Stimulated activated CD4-positive, alpha-beta T cell treated with anti-CD3 and anti-CD28 coated beads, Interleukin-4, amount 100 ng/mL, for 24 hours (primary cell): Measurements from ENCODE around the gene HTRA3.

ENCODE experiments used
- DNase-seq: peaks from one replicate; pipeline ENCODE4 v3.0.0-alpha.2; 2020

Gene HTRA3

DNA sequence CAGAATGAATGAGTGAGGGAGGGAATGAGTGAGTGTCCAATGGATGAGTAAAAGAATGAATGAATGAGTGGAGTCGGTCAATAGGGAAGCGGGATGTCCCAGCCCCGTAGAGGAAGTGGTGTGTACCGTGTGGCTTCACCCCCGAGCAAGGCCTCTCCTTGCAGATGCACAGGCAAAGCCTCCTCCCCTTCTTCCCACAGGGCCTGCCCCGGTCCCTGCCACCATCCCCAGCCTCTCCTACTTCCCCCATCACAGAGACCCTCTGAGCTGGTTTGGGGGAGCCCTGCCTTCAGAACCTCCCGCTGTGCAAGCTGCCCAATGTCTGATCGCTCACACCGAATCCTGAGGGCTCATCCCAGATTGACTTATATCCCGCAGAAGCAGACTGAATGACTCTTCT lies 13.6 kb downstream of the HTRA3 start:
- no peak for DNase-seq

DNA sequence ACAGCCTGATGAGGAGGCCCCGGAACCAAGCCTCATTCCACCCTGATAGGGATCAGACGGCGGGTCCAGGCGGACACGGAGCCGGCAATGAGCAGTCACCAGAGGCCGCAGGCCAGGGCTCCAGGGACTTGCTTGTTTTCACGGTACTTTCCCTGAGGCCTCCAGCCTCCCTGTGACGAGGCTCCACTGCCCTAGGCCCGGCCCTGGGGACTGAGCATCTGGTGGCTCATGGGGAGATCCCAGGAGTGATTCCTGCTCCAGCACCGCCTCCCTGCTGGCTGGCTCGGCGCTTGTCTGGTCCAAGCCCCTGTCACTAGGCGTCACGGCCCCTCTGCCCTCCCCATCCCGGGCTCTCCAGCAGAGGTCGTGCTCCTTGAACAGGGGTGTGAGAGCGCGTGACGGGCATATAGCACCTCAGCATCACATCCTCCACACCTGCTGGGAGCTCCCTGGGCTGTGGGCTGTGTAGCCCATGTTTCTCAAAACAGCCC lies 14.1 kb downstream of the HTRA3 start:
- no peak for DNase-seq

DNA sequence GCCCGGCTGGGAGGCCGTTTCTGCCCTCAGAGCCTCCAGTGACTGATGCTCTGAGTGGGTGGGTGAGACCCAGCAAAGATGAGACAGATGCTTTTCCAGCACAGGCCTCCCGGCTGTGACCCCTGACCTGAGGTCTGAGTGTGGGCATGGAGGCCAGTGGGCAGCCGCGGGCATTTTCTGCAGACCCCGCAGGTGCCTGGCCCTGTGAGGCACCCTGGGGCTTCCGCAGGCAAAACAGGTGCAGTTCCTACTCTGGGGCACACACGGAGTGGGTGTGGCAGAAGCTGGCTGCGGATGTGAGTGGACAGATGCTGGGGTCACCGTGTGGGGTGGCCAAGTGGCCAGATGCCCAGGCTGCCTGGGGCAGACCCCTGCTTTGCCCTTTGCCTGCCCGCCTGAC lies 14.8 kb downstream of the HTRA3 start:
- no peak for DNase-seq

DNA sequence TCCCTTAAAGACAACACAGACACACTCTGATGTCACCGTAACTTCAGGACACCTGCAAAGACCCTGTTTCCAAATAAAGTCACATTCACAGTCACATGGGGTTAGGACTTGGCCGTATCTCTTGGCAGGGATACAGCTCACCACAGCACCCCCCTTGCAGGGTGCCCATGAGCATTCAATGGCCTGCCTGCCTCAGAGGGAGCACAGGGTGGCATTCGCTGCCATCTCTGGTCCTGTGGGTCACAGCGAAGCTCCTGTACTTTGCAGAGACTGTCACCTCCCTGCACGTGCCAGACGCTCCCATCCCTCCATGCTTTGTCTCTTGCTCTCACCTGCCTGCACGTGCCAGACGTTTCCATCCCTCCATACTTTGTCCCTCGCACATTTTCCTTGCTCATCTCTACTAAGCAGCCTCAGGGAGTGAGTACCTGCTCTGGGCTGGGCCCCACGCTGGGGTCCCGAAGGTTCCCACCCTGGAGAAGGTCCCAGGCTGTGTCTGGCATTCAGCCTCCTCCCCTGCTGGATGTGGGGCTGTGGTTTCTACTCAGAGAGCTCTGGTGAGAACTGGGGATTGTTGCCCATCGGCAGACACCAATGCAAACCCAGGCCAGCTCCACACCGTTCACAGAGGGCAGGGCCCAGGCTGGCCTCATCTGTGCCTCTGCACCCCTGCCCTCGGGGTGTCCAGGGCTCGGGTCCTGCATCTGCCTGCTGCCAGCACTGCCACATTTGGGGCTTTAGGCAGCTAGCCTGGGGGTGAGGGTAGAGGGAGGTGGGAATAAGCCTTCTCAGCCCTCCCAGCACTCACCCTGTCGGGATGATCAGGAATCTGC lies 15.8 kb downstream of the HTRA3 start:
- no peak for DNase-seq

DNA sequence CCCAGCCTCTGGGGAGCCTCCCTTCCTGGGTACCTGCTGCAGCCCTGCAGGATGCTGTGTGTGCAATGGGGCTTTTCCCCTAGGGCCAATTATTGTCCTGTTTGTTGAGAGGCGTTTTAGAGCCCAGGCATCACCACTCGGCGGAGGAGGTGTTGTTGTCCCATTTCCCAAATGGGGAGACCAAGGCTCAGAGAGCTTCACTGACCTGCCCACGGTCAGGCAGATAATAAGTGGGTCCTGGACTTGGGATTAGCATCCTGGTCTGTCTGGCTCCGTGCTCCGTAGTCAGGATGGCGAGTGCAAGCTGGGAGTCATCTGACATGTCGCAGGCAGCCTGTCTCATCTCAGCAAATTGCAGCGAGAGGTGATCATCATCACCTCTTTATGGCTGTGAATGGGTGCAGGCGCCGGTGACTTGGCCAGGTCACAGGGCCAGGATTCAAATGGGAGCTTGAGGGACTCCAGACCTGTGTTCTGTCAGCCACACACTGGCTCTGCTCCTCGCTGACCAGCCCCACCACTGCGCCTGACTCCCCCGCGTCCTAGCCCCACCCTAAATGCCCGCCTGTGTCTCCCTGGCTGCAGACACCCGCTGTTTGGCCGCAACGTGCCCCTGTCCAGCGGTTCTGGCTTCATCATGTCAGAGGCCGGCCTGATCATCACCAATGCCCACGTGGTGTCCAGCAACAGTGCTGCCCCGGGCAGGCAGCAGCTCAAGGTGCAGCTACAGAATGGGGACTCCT lies 16.6 kb downstream of the HTRA3 start:
- DNase-seq, result no peak

DNA sequence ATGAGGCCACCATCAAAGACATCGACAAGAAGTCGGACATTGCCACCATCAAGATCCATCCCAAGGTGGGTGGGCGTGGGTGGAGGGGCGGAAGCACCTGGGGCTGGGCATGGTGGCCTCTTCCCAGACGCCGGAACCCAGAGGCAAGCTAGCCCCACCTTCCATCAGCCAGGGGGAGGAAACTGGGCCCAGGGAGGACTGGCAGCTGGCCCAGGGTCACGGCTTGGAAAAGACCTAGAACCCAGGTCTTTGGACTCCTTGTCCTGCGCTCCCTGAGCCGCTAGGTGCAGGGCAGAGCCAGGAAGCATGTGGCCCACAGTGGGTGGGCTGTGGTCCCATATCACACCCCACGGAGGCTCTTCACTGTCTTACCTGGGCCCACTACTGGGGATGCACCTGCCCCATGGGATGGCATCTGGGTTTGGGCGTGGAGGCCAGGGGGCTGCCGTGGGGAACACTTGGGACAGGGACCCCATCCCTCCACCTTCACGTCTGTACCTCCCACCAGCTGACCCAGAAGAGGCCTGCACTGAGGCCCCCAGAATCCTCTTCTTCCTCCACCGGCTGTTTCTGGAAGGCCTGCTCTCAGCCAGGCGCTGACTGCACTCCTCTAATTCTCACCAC lies 17.3 kb downstream of the HTRA3 start:
- no peak for DNase-seq

DNA sequence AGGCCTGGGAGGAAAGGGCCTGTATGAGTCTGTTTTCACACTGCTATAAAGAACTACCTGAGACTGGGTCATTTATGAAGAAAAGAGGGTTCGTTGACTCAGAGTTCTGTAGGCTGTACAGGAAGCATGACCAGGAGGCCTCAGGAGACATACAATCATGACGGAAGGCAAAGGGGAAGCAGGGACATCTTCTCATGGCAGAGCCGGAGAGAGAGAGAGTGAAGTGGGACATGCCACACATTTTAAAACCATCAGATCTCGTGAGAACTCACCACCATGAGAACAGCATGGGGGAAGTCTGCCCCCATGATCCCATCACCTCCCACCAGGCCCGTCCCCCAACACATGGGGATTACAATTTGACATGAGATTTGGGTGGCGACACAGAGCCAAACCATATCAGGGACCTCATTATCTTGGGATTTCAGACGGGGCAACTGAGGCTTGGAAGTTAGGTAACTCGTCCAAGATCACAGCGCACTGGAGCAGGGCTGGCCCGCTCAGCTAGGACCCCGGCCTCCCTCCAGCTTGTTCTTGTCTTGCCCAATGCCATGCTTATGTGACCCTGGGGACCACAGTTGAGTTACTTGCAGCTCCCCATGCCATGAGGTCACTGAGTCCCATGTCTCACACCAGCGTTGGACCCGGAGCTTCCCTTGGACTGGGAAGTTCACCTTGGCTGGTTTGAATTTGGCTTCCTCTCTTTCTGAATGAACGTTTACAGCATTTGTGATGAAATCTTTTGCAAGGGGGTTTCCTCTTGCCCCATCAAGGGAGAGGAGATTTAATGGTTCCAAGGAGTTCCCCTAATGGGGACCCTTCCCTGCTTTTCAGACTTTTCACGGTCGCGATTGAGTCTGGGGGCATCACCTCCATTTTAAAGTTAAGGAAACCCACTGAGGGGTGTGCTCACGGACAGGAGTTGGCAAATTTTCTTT lies 18.1 kb downstream of the HTRA3 start:
- DNase-seq, result no peak

DNA sequence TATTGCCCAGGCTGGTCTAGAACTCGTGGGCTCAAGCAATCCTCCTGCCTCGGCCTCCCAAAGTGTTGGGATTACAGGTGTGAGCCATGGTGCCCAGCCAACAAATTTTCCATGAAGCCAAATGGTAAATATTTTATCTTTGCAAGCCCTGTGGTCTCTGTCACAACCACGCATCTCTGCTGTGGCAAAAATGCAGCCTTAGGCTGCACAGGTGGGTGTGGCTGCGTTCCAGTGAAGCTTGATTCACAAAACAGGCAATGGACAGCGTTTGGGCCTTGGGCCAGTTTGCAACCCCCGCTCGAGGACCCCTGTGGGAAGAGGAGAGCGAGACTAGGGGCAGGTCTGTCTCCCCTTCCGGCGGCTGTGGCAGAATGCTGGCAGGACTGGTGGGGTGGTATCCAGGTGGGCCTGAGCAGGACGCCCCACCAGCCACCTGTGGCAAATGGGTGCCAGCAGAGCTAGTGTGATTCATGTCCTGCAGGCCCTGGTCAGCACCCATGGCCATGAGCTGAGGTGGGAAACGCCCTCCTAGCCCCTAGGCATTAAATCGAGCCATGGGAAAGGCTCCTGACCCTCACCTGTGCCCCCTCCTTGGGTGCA lies 19.7 kb downstream of the HTRA3 start:
- DNase-seq, result no peak

DNA sequence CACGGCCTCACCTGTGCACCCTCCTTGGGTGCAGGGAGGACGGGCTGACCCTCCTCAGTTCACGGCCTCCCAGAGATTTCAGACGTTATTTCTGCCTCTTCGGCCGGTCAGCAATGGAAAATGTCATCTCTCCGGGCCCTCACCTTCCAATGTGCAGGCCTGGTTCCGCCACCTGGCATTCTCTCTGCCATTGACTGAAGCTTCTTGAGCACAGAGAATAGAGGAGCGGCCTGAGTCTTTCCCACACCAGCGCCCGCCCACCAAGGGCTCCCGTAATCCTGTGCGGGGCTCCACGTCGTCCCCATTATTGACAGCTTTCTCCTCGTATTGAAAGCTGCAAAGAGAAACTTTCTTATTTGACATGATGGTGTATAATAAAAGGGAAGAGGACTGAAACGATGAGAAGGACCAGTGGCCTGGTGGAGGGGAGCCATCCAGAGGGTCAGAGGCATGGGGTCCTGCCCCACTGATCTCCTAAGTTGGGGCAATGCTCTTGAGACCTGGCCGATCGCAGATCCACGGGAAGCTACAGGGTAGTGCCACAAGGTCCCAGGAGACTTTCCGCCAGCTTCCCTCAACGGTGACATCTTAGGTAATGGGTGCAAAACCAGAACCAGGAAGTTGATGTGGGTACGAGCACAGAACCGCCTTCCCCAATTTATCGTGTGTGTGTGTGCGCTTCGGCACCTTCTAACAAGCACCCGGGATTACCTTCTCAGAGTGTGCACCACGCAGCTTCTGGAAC lies 20.6 kb downstream of the HTRA3 start:
- DNase-seq, result no peak

DNA sequence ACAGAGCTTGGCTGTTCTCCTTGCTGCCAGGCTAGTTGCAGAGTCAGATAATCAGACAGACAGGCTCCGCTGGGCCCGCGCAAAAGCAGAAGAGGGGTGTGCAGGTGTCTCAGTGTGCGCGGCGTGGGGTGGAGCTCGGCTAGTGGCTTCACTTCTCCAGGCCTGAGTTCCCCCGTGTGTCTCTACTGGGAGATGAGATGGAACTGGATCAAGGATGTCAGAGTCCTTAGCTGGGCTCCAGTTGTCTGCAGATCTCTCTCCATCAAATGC lies 21.1 kb downstream of the HTRA3 start:
- no peak for DNase-seq

DNA sequence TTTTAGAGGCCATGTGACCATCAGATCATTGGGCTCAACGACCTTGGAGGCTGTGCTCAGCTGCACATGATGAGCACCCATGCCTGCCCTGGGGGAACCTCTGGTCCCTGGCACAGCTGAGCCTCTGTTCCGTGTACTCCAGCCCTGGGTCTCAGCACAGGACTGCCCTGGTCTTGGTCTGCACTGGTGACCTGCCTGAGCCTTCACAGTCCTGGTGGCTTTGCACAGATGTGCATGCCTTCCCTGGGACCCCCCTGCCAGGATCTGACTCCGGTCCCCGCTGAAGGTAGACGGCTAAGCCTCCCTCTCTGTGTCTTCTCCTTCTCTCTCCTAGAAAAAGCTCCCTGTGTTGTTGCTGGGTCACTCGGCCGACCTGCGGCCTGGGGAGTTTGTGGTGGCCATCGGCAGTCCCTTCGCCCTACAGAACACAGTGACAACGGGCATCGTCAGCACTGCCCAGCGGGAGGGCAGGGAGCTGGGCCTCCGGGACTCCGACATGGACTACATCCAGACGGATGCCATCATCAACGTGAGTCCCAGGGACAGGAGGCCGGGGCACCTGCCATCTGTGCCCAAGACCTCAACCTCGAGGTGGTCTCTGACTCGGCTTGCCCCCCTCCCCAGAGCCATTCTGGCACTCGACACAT lies 21.6 kb downstream of the HTRA3 start:
- DNase-seq, result no peak

DNA sequence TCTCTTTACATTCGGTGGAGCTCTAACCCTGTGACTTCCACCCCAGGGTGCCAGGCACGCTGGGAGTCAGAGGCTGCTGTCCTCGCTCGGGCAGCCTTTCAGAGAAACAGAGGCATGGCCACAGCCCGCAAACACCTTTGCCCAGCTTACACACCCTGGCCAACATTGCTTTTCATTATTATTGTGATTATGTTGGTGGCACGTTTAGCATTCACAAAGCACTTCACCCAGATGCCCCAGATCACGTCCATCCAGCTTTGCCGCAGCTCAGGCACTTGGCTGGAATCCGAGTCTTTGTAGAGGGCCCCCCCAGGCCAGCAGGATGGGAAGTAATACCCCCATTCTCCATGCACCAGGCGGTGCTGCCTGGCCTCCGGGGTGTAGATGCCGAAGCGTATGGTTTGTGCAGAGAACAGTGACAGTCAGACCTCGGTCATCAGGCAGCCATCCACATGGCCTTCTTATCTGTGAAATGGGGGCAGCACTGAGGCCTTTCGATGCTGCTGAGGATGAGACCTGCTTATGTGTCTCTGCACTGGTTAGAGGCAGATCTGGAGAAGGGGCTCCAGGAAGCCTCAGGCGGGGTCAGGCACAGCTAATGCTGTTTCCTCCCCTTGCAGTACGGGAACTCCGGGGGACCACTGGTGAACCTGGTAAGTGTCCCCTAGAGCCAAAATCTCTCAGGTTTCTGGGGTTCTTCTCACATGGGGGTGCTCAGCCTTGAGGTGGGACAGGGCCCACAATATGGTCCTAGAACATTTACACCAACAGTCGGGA lies 22.3 kb downstream of the HTRA3 start:
- DNase-seq, result no peak

DNA sequence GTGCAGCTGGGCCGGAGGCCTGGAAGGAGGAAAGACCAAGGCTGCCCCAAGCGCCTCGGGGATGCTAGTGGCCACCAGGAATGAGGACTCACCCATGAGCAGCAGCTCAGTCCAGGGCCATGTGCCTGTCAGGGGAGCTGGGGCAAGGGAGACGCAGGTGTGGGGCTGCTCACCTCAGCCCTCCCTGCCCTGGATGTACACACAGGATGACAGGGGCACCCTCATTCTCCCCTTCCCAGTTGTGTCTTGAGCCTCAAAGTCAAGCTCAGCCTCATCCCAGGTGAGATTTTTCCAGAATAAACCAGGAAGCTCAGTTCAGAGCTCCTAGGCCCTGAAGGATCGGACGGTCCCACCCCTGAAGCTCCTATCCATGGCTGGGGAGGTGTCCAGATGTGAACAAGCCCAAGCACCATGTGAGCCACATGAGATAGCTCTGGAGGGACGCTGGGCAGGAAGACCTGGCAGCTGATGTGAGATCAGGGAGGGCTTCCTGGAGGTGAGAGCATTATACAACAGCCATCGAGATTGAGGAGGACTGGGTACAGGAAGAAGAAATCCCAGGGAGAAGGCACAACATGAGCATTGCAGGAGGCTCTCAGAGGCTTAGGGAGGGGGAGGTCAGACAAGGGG lies 23.0 kb downstream of the HTRA3 start:
- no peak for DNase-seq

DNA sequence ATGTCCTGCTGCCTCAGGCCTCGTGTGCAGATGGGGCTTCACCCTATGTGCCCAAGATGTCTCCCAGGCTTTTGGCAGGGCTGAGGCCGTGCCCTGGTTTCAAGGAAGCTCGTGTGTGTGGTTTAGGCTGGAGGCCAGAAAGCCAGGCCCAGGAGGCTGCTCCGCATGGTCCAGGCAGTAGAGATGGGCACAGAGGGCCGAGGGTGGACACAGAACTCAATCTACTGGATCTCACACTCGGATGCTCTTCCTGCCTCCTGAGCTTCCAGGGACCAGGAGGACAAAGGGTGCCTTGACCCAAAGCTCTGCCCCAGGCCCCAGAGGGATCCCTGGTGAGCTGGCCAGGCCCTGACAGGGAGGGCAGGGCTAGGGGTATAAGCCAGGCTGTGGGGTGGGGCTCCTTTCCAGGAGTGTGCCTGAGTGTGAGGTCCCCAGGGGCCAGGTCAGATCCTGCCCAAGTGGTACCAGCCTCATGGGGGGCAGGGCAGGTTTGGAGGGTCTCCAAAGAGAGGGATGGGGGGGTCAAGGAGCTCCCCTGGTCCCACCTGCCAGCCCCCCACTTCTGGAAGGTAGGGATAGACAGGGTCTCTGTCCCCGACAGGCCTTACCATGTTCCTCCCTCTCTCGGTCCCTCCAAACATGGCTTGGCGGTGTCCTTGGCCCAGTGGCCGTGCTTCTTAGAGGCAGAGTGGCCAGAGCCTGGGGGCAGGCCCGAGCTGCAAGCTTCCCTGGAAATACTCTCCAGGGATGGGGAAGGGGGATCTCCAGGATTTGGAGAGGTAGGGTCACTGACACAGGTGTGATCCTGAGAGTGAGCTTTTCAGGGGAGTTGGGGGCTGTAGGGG lies 23.8 kb downstream of the HTRA3 start:
- DNase-seq, result no peak

DNA sequence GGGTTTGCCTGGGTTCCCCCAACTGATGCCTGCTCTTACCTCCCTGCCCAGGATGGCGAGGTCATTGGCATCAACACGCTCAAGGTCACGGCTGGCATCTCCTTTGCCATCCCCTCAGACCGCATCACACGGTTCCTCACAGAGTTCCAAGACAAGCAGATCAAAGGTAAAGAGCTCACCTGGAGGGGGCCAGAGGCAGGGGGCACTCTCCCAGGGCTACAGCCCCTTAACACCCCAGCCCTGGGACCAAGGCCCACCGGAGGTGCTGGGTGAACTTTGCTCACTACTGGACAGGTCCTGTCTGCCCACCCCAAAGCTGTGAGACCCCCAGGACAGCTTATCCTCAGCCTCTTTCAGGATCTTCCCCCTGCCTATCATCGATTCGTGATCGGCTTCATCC lies 24.5 kb downstream of the HTRA3 start:
- DNase-seq, result no peak

DNA sequence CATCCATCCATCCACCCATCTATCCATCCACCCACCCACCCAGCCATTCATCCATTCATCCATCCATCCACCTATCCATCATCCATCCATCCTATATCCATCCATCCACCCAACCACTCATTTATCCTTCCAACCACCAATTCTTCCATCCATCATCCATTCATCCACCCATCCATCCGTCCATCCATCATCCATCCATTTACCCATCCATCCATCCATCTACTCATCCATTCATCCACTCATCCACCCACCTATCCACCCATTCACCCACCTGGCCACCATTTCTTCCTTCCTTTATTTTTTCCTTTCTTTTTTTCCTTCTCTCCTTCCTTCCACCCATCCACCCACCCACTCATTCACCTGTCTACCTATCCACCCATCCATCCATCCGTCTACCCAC lies 25.2 kb downstream of the HTRA3 start:
- no peak for DNase-seq

DNA sequence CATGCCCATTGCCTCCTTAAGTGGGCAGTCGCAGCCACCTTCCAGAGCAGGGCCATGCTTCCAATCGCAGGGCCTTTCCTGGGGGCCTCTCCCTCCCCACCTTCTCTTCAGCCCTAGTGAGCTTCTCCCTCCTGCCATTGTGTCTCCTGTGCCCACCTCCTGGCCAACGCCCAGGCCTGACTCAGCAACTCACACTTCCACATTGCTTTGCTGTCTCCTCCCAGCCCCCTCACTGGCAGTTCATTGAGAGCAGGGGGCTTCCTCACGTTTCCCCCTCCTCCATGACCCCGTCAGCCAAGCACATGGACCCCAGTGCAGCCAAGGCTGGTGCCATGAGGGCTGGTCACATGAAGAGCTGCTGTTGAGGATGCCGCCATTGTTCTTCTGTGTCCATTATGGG lies 25.9 kb downstream of the HTRA3 start:
- DNase-seq, result no peak

DNA sequence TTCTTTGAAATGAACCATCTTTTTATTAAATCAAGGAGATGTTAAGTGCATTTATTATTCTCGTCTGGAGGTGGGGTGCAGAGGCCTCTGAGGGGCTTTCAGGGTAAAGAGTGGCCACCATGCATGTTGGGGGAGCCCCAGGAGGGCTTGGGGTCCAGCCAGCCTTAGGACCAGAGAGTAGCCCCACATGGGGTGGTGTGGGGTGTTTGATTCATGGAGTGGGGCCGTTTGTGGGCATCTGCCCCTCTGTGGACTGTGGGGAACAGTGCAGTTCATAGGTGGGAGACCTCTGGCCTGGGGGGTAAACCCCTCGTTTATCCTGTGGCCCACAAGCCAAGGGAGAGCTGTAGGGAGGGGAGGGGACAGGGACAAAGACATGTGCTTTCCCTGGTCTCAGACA lies 26.9 kb downstream of the HTRA3 start:
- DNase-seq, result no peak

DNA sequence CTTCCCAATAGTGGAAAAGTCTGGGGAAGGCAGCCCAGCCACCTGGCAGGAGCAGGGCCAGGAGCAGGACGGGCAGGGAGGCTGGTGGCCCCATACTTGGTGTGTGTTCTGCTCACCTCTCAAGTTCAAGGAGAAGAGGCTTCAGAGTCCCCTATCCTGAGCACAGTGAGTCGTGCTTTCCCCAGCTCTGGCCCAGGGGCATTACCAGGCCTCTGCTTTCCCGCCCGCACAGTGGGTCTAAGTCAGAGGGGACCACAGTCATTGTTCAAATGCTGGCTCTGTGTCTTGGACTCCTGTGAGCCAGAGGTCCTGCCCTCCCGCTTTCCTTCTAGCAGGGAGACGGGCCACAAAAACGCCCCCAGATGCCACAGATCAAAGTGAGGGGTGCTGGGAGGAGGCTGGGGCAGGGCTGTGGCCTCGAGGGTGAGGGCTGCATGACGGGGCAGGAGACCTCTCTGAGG lies 27.6 kb downstream of the HTRA3 start:
- no peak for DNase-seq
